H1 (cell line): Measurements from ENCODE around the gene NEURL4. TPM values are rescaled to one million over a fixed set of nuclear protein-coding genes. Genes with fewer than 3 reads are reported as not detected.

Source experiments
- CTCF ChIA-PET: fragments of 300-600 bp; sonication (Branson Sonifier 250); formaldehyde crosslinking; loops from one replicate; lab custom pipeline; 2021; ENCODE audit not compliant: partially characterized antibody; lab: Charles Lee
- POLR2A ChIA-PET: fragments of 300-600 bp; sonication (Branson Sonifier 250); formaldehyde crosslinking; loops from one replicate; lab custom pipeline; 2021; ENCODE audit warnings: inconsistent platforms; ENCODE audit not compliant: partially characterized antibody; lab: Charles Lee
- DNase-seq, 2 experiments: peaks; one replicate each; pipeline versions ENCODE4 v3.0.0 to v3.0.0-alpha.2; 2010 to 2022; ENCODE audit warnings: low spot score in 2 of 2, low read depth in 1 of 2, mixed read lengths in 1 of 2
- FAIRE-seq: peaks from 2 replicates; lab custom pipeline; 2011; peaks lifted over from hg19 to GRCh38; lab: Jason Lieb, UNC
- H2AFZ ChIP-seq: 2 replicates; pipeline ENCODE4 v1.8.1; 2012; ENCODE audit warnings: low read length, inconsistent platforms
- H2AK5ac ChIP-seq: 2 replicates; pipeline ENCODE4 v1.6.1; 2013; ENCODE audit warnings: low read depth, low read length
- H2BK120ac ChIP-seq: replicated peaks from 2 replicates; pipeline ENCODE3; 2013; ENCODE audit warnings: low read depth, low read length, inconsistent platforms
- H2BK12ac ChIP-seq: 2 replicates; pipeline ENCODE4 v1.6.1; 2013; ENCODE audit warnings: low read depth, low read length
- H2BK15ac ChIP-seq: 2 replicates; pipeline ENCODE4 v1.6.1; 2013; ENCODE audit warnings: low read length
- H2BK20ac ChIP-seq: 2 replicates; pipeline ENCODE4 v1.6.1; 2013; ENCODE audit warnings: low read length
- H2BK5ac ChIP-seq: 2 replicates; pipeline ENCODE4 v1.6.1; 2013; ENCODE audit warnings: low read depth, low read length
- H3K14ac ChIP-seq: 2 replicates; pipeline ENCODE4 v1.6.1; 2013; ENCODE audit warnings: inconsistent platforms; ENCODE audit not compliant: insufficient read length
- H3K18ac ChIP-seq: 2 replicates; pipeline ENCODE4 v1.6.1; 2013; ENCODE audit warnings: low read length; ENCODE audit errors: extremely low read depth
- H3K23ac ChIP-seq: 2 replicates; pipeline ENCODE4 v1.6.1; 2013; ENCODE audit warnings: inconsistent platforms; ENCODE audit not compliant: insufficient read length
- H3K23me2 ChIP-seq: 2 replicates; pipeline ENCODE4 v1.6.1; 2013; ENCODE audit warnings: low read depth, low read length
- H3K27ac ChIP-seq: 2 replicates; pipeline ENCODE4 v1.6.1; 2011; ENCODE audit warnings: low read depth, low read length, inconsistent platforms
- H3K27me3 ChIP-seq, 4 experiments: replicated peaks in 1 of 4; 1 replicate in 1 of 4; 2 replicates in 3 of 4; pipeline versions ENCODE4 v1.6.1 to v1.8.1; 2011 to 2013; ENCODE audit warnings: low read length in 3 of 4, mild to moderate bottlenecking in 3 of 4, inconsistent platforms in 2 of 4, mixed read lengths in 2 of 4, moderate library complexity in 1 of 4; ENCODE audit not compliant: control insufficient read depth in 3 of 4, insufficient read depth in 3 of 4; ENCODE audit errors: extremely low read depth in 1 of 4
- H3K36me3 ChIP-seq, 4 experiments: 2 replicates each; pipeline versions ENCODE4 v1.6.1 to v1.8.1; 2011 to 2013; ENCODE audit warnings: mild to moderate bottlenecking in 4 of 4, low read length in 3 of 4, moderate library complexity in 2 of 4, control low read depth in 1 of 4, inconsistent platforms in 1 of 4; ENCODE audit not compliant: insufficient read depth in 4 of 4, control insufficient read depth in 2 of 4
- H3K4ac ChIP-seq: replicated peaks from 2 replicates; pipeline ENCODE3; 2013; ENCODE audit warnings: low read length, low read depth, mixed read lengths, inconsistent platforms; ENCODE audit not compliant: insufficient read length
- H3K4me1 ChIP-seq, 4 experiments: replicated peaks in 1 of 4; 1 replicate in 1 of 4; 2 replicates in 3 of 4; pipeline versions ENCODE4 v1.6.1 to v1.8.1; 2011 to 2013; ENCODE audit warnings: low read length in 3 of 4, inconsistent platforms in 2 of 4, mixed read lengths in 1 of 4; ENCODE audit not compliant: insufficient read depth in 4 of 4, control insufficient read depth in 3 of 4
- H3K4me2 ChIP-seq, 2 experiments: 2 replicates each; pipeline versions ENCODE4 v1.6.1 to v1.8.1; 2011 to 2013; ENCODE audit warnings: low read depth in 2 of 2, low read length in 2 of 2, control low read depth in 1 of 2, inconsistent platforms in 1 of 2, mild to moderate bottlenecking in 1 of 2; ENCODE audit not compliant: insufficient read depth in 1 of 2
- H3K4me3 ChIP-seq, 4 experiments: fragments of 200-600, 300-600 bp in 1 of 4; sonication (generic), shearing (Covaris generic), sonication (Bioruptor Twin) in 1 of 4; 2 replicates each; pipeline versions ENCODE4 v1.5.1 to v1.8.1; 2011 to 2016; ENCODE audit warnings: low read length in 4 of 4, low read depth in 3 of 4, control low read depth in 2 of 4, inconsistent platforms in 2 of 4, mild to moderate bottlenecking in 2 of 4, mixed read lengths in 1 of 4, moderate library complexity in 1 of 4; ENCODE audit not compliant: insufficient read depth in 2 of 4; ENCODE audit errors: extremely low read depth in 1 of 4
- H3K56ac ChIP-seq: replicated peaks from 2 replicates; pipeline ENCODE3; 2013; ENCODE audit warnings: low read depth, mild to moderate bottlenecking, mixed read lengths, low read length, inconsistent platforms; ENCODE audit not compliant: insufficient read length
- H3K79me1 ChIP-seq: 2 replicates; pipeline ENCODE4 v1.6.1; 2013; ENCODE audit warnings: low read depth, low read length, control low read depth
- H3K79me2 ChIP-seq, 2 experiments: 2 replicates each; pipeline versions ENCODE4 v1.6.1 to v1.8.1; 2012 to 2013; ENCODE audit warnings: low read length in 2 of 2, mild to moderate bottlenecking in 2 of 2, inconsistent platforms in 1 of 2; ENCODE audit not compliant: insufficient read depth in 2 of 2, control insufficient read depth in 1 of 2
- H3K9ac ChIP-seq, 4 experiments: replicated peaks in 1 of 4; 1 replicate in 1 of 4; 2 replicates in 3 of 4; pipeline versions ENCODE4 v1.6.1 to v1.8.1; 2011 to 2013; ENCODE audit warnings: low read depth in 3 of 4, low read length in 3 of 4, control low read depth in 2 of 4, mild to moderate bottlenecking in 2 of 4, moderate library complexity in 2 of 4, inconsistent platforms in 1 of 4; ENCODE audit errors: extremely low read depth in 1 of 4
- H3K9me3 ChIP-seq, 2 experiments: 2 replicates each; pipeline versions ENCODE4 v1.6.1 to v1.8.1; 2012 to 2013; ENCODE audit warnings: mild to moderate bottlenecking in 2 of 2, moderate library complexity in 2 of 2, control low read depth in 1 of 2, inconsistent platforms in 1 of 2, low read depth in 1 of 2, low read length in 1 of 2, mixed read lengths in 1 of 2; ENCODE audit not compliant: insufficient read depth in 2 of 2
- H4K20me1 ChIP-seq, 2 experiments: replicated peaks in 1 of 2; 2 replicates each; pipeline versions ENCODE3 to v1.8.1; 2011 to 2013; ENCODE audit warnings: inconsistent platforms in 2 of 2, low read length in 2 of 2, mild to moderate bottlenecking in 1 of 2; ENCODE audit not compliant: insufficient read depth in 2 of 2, control insufficient read depth in 1 of 2
- H4K5ac ChIP-seq: 2 replicates; pipeline ENCODE4 v1.6.1; 2013; ENCODE audit warnings: low read length, low read depth, mixed read lengths, inconsistent platforms; ENCODE audit not compliant: insufficient read length
- H4K8ac ChIP-seq: 2 replicates; pipeline ENCODE4 v1.8.0; 2013; ENCODE audit warnings: mild to moderate bottlenecking, moderate library complexity, low read length, inconsistent platforms; ENCODE audit not compliant: insufficient read depth; ENCODE audit errors: extremely low read depth
- H4K91ac ChIP-seq: replicated peaks from 2 replicates; pipeline ENCODE3; 2013; ENCODE audit warnings: low read length, mixed read lengths, inconsistent platforms; ENCODE audit not compliant: insufficient read length
- ATF2 ChIP-seq: IDR thresholded peaks from 2 replicates; pipeline ENCODE4 v1.6.1; 2012; ENCODE audit warnings: low read length, inconsistent platforms
- ATF3 ChIP-seq: IDR thresholded peaks from 2 replicates; pipeline ENCODE4 v1.6.1; 2011; ENCODE audit warnings: low read depth, mild to moderate bottlenecking, low read length; ENCODE audit not compliant: insufficient read depth
- EGR1 ChIP-seq: IDR thresholded peaks from 2 replicates; pipeline ENCODE4 v1.6.1; 2011; ENCODE audit warnings: low read depth, low read length, borderline replicate concordance
- EZH2 ChIP-seq: fragments of 200-600 bp; sonication (generic); IDR thresholded peaks from 2 replicates; pipeline ENCODE4 v1.7.1; 2012; ENCODE audit warnings: low read depth, mild to moderate bottlenecking, moderate library complexity, low read length, inconsistent platforms; ENCODE audit not compliant: severe bottlenecking
- JUN ChIP-seq: IDR thresholded peaks from 2 replicates; pipeline ENCODE4 v1.6.1; 2011; ENCODE audit warnings: low read depth, mild to moderate bottlenecking, improper control_type of control experiment, low read length
- KDM5A ChIP-seq: fragments of 200-600 bp; IDR thresholded peaks from 2 replicates; pipeline ENCODE4 v1.7.1; 2012; ENCODE audit warnings: mild to moderate bottlenecking, low read length, inconsistent platforms, mixed read lengths
- POLR2AphosphoS5 ChIP-seq: IDR thresholded peaks from 2 replicates; pipeline ENCODE4 v1.6.1; 2011; ENCODE audit warnings: low read depth, low read length
- RFX5 ChIP-seq: IDR thresholded peaks from 2 replicates; pipeline ENCODE4 v1.6.1; 2011; ENCODE audit warnings: low read depth, low read length, improper control_type of control experiment, borderline replicate concordance
- RNF2 ChIP-seq: fragments of 200-900, 300-1000 bp; sonication (generic); IDR thresholded peaks from 2 replicates; pipeline ENCODE4 v1.7.1; 2016; ENCODE audit warnings: borderline replicate concordance, low read depth, mild to moderate bottlenecking, antibody characterized with exemption, low read length; ENCODE audit not compliant: poor library complexity, severe bottlenecking; ENCODE audit errors: missing control alignments
- SIX5 ChIP-seq: IDR thresholded peaks from 2 replicates; pipeline ENCODE4 v1.6.1; 2011; ENCODE audit warnings: mild to moderate bottlenecking, low read depth, low read length
- SP1 ChIP-seq: IDR thresholded peaks from 2 replicates; pipeline ENCODE4 v1.6.1; 2011; ENCODE audit warnings: low read depth, low read length
- WGBS, 2 experiments: shearing (Covaris generic) in 1 of 2; methylation state at CpG; one replicate each; pipeline versions ENCODE4 v1.1.6 to v1.1.7; 2013 to 2015; ENCODE audit warnings: low lambda C conversion rate in 2 of 2, mixed read lengths in 2 of 2, inconsistent platforms in 1 of 2, low coverage in 1 of 2, missing lambda C conversion rate in 1 of 2; ENCODE audit not compliant: insufficient replicate concordance in 2 of 2, insufficient coverage in 1 of 2, insufficient read length in 1 of 2; ENCODE audit errors: extremely low coverage in 1 of 2, missing lambda C conversion rate in 1 of 2; 5-methylcytosine and 5-hydroxymethylcytosine counted together
- polyA plus RNA-seq, 7 experiments: library from polyadenylated mRNA; depleted of rRNA in 3 of 7; stranded (reverse) in 5 of 7; unstranded in 2 of 7; fragments of >200 nt in 5 of 7; fragments of 200-250 nt in 2 of 7; gene quantifications; 1 replicate in 5 of 7; 2 replicates in 1 of 7; 4 replicates in 1 of 7; pipeline versions ENCODE4 v1.2.1 to v1.2.3, GENCODE V29; 2011 to 2013; ENCODE audit warnings: missing spikeins in 2 of 7, mixed read lengths in 2 of 7
- total RNA-seq: library from RNA; stranded (reverse); fragmentation: NEBNext Ultra II Directional; extraction: Animal tissue kit (Norgen Biotek cat#: 25700); gene quantifications from 2 replicates; pipeline ENCODE4 v1.2.1, GENCODE V29; 2021

Gene NEURL4
- total and polyA plus RNA-seq, 2 of the 8 experiments (the other 6 are each of a cell fraction or from before 2014, with no cell fraction given): 29.6 to 46.8 TPM

GRCh38 chr17:7321466-7321865, 7.7 kb downstream of the NEURL4 start:
- no peak overlapping the region for H3K14ac ChIP-seq
- no peak overlapping the region for H2BK120ac ChIP-seq
- H4K5ac ChIP-seq: no peak overlapping the region
- H4K8ac ChIP-seq: no peak overlapping the region; the same call in 1 of the 2 replicates
- H2BK5ac ChIP-seq: no peak overlapping the region
- peaks cover 2 to 22% of the 10 kb centered on the region in 2 experiments for H4K20me1 ChIP-seq
- no peaks in the 10 kb centered on the region for H3K9me3 ChIP-seq
- H2BK15ac ChIP-seq: no peak overlapping the region
- H3K18ac ChIP-seq: no peak overlapping the region
- no peak overlapping the region for H3K56ac ChIP-seq
- WGBS, 2 experiments: 97% methylated on average over 10 of the region's 15 CpGs; no CpG with 5 or more reads in 1 of the 2 experiments
- DNase-seq: no peak
- H3K27ac ChIP-seq: no peak overlapping the region
- no peaks in the 10 kb centered on the region for H3K27me3 ChIP-seq
- CTCF ChIA-PET: interaction anchor here (0.6 to 3.8 kb wide), 11 partner anchors 8 to 546 kb away, joined by 3 to 24 read pairs (median 5); partner anchors contain the start of genes ACAP1, KCTD11 and TMEM95
- H3K4ac ChIP-seq: no peak overlapping the region
- no peaks in the 10 kb centered on the region for H3K23me2 ChIP-seq
- FAIRE-seq: no peak
- H3K36me3 ChIP-seq: peaks cover 32 to 65% (median 54%) of the 10 kb centered on the region in 4 experiments
- H2BK12ac ChIP-seq: no peak overlapping the region
- H3K9ac ChIP-seq: no peak overlapping the region
- POLR2A ChIA-PET: interaction anchor here (0.9 to 13.4 kb wide), 4 partner anchors 8 to 107 kb away, joined by 3 to 223 read pairs (median 3); partner anchors contain the start of gene GPS2
- H2BK20ac ChIP-seq: no peak overlapping the region
- no peaks in the 10 kb centered on the region for H3K79me2 ChIP-seq
- no peaks in the 10 kb centered on the region for H3K4me1 ChIP-seq
- no peak overlapping the region for H2AFZ ChIP-seq
- H3K79me1 ChIP-seq: no peaks in the 10 kb centered on the region; the same call in 1 of the 2 replicates
- H3K4me2 ChIP-seq: no peak overlapping the region
- no peak overlapping the region for H3K23ac ChIP-seq
- H2AK5ac ChIP-seq: no peak overlapping the region
- no peak overlapping the region for H3K4me3 ChIP-seq
- no peak overlapping the region for H4K91ac ChIP-seq
- no peak for TF ChIP-seq RFX5
- TF ChIP-seq RNF2: no peak
- TF ChIP-seq POLR2AphosphoS5: no peak
- TF ChIP-seq EGR1: no peak
- no peak for TF ChIP-seq KDM5A
- TF ChIP-seq EZH2: no peak
- no peak for TF ChIP-seq ATF3
- no peak for TF ChIP-seq SP1
- TF ChIP-seq SIX5: no peak
- TF ChIP-seq ATF2: no peak
- no peak for TF ChIP-seq JUN
